HG03520 (cell line): Measurements from ENCODE around the gene CDHR5.

ENCODE experiments used
- ATAC-seq: cut with Tn5 transposase; IDR thresholded peaks from one replicate; pipeline ENCODE4 v1.9.1; 2021; ENCODE audit warnings: mild to moderate bottlenecking, moderate library complexity; ENCODE audit not compliant: unreplicated experiment

The CDHR5 gene

DNA sequence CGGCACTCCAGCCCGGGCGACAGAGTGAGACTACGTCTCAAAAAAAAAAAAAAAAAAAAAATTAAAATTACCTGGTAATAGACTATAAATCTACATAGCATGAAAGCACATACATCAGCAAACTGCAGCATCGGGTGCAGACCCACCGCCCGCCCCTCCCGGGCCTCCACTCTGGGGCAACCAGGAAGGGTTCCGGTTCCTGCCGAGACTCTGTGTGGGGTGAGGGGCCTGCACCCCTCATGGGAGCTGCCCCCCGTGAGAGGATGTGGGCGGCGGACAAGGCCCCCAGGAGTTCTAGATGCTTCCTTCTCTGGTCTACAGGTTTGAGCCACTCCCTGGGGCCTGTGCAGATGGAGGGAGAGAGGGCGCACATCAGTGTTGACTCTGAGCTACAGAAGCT is 21.5 kb upstream of the CDHR5 start:
- ATAC-seq, result no peak

DNA sequence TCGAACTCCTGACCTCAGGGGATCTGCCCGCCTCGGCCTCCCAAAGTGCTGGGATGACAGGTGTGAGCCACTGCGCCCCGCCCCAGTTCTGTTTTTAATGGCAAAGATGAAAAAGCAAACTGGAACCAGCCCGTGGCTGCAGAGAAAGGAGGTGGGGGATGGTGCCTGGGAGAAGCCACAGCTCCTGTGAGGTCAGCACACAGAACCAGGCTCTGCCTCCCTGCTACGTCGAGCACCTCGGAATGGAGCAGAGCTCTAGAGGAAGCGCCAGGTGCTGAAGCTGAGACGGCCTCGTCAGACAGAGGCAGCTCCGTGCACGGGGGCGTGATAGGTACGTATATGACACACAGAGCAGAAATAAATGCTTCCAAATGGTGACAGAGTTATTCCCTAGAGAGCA is 20.8 kb upstream of the CDHR5 start:
- no peak for ATAC-seq

DNA sequence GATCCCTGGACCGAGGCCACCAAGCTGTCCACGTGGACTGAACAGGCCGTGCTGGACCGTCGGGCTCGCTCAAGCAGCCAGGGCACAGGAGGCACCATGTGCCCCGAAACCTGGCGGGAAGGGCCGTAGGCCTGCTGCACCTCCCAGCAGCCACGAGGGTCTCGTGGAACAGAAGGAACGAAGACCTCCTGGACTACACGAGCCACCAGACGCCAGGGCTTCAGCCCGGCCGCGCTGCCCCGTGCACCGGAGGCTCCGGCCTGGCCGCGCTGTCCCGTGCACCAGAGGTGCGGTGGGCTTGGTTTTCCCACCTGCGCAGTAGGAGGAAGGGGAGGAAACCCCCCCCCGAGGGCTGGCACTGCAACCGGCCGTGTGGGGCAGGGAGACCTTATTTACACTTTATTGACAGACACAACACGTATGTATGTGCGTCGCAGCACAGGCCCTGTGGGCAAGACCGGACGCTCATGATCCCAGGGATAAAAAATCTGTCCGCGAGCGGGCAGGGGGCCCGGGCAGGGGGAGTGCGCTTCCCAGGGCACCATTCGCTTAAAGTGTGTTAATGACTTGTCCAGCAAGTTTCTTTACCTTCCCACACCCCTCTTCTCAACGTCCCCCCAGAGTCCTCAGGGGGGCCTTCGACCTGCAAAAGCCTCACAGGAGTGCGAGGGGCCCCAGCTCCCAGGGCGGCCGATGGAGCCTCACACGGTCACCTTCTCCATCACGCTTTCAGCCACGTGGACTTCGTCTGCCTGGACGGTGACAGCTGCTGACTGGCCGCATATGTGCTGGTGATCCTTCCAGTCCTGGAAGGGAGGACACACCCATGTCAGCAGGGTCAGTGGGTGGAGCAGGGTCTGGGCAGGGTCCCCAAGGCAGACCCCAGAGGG is 19.3 kb upstream of the CDHR5 start:
- ATAC-seq, result no peak

DNA sequence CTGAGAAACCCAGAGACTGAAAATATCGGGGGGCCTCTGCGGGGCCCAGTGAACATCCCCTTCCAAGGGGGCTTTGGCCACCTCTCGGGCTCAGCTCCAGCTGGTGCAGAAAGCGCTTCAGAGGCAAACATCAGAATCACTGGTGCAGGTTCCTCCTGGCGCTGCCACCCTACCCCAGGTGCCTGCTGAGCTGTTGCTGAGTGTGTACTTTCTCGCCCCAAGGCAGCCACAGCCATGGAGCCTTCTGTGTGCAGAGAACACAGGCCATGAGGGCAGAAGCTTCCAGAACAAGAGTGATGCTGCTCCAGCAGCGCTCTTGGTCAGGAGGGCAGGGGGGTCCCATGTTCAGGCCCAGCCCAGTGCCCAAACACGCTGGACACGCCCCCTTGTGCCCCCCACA is 18.6 kb upstream of the CDHR5 start:
- ATAC-seq, result no peak

DNA sequence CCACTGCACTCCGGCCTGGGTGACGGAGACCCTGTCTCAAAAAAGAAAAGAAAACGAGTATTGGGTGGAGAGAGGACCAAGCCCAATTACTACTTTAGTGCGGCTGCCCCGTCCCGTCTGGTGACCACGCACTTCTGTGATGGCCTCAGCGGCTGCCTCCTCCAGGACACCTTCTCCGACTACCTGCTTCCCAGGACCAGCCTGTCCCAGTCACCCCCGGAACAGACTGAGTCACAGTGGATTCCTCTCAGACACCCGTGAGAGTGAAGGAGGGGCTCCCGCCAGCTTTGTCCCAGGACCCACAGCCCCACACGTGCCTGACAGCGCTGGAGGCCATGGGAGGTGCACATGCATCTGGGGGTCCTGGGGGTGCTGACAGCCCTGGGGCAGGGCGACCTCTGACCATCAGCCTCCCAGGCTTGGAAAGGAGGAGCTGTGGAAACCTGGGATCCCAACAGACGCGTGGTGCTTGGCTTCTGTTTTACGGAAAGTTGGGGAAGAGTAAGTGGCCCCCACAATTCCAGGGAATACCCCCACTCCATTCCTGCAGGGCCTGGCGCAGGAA is 17.1 kb upstream of the CDHR5 start:
- ATAC-seq, result no peak

DNA sequence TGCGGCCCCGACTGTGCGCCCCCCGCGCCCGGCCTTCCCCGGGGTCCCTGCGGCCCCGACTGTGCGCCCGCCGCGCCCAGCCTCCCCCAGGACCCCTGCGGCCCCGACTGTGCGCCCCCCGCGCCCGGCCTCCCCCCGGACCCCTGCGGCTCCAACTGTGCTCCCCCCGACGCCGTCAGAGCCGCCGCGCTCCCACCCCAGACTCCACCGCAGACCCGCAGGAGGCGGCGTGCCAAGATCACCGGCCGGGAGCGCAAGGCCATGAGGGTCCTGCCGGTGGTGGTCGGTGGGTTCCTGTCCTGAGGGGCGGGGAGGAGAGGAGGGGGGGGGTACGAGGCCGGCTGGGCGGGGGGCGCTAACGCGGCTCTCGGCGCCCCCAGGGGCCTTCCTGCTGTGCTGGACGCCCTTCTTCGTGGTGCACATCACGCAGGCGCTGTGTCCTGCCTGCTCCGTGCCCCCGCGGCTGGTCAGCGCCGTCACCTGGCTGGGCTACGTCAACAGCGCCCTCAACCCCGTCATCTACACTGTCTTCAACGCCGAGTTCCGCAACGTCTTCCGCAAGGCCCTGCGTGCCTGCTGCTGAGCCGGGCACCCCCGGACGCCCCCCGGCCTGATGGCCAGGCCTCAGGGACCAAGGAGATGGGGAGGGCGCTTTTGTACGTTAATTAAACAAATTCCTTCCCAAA is 15.4 kb upstream of the CDHR5 start:
- no peak for ATAC-seq

DNA sequence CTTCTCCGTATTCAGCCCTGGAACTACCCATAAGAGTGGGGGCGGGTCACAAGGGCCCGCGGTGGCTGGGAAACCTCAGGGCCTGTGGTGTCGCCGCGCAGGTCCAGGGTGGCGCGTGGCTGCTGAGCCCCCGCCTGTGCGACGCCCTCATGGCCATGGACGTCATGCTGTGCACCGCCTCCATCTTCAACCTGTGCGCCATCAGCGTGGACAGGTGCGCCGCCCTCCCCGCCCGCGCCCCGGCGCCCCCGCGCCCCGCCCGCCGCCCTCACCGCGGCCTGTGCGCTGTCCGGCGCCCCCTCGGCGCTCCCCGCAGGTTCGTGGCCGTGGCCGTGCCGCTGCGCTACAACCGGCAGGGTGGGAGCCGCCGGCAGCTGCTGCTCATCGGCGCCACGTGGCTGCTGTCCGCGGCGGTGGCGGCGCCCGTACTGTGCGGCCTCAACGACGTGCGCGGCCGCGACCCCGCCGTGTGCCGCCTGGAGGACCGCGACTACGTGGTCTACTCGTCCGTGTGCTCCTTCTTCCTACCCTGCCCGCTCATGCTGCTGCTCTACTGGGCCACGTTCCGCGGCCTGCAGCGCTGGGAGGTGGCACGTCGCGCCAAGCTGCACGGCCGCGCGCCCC is 14.7 kb upstream of the CDHR5 start:
- ATAC-seq, result no peak

DNA sequence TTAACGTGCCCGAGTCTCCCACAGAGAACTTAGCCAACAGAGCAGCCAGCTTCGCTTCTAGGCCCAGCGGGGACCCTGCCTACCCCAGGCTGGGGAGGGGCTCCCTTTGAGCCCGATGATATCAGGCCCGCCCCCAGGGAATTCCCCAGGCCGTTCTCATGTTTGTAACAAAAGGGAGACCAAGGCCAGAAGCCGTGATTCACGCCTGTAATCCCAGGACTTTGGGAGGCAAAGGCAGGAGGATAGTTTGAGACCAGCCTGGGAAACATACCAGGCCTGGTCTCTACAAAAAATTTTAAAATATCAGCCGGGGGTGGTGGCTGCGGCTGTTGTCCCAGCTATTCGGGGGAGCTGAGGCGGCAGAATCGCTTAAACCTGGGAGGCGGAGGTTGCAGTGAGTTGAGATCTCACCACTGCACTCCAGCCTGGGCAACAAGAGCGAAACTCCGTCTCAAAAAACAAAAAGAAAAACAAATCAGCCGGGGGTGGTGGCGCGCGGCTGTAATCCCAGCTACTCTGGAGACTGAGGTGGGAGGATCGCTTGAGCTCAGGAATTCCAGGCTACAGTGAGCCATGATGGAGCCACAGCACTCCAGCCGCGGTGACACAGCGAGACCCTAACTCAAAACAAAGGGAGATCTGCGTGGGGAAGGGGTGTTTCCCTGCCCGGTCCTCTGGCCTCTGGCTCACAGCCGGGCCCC is 14.0 kb upstream of the CDHR5 start:
- no peak for ATAC-seq

DNA sequence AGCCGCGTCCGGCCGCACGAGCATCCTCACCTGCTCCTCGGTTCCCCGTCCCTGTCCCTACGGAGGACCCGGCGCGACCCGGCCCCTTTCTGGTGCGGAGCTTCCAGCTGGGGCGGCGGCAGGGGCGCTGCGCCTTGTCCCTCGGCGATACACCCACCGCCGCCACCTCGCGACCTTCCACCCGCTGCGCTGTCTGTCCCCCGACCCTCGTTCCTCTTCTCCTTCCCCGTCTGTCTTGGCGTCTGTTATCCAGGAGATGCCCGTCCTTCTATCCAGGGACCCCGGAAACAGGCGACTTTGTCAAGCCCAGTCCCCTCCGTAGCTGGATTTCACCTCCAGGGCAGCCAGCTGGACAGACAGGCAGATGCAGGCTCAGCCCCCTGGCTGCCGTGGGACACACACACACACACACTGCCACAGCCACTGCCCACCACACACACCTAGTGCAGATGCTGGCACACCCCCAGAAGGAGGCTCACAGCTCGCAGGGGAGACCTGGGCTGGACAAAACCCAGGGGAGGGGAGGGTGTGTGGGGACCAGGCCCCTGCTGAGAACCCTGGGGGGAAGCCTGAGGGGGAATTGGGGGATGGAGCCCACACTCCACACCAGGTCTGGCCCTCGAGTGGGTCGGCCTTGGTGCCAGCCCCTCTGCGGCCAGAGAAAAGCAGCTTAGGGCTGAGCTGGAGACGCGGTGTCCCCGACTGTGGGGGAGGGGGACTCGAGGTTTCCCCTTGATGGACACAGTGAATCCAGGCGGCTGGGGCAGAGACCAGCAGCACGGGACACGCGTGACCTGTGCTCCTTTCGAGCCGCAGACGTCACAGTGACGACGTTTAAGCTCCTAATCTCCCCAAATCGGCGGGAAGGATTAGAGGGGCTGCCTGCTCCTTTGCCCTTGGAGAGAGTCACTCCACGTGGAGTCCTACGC is 13.1 kb upstream of the CDHR5 start:
- no peak for ATAC-seq

DNA sequence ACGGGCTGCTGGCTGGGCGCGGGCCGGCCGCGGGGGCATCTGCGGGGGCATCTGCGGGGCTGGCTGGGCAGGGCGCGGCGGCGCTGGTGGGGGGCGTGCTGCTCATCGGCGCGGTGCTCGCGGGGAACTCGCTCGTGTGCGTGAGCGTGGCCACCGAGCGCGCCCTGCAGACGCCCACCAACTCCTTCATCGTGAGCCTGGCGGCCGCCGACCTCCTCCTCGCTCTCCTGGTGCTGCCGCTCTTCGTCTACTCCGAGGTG is 12.5 kb upstream of the CDHR5 start:
- no peak for ATAC-seq

DNA sequence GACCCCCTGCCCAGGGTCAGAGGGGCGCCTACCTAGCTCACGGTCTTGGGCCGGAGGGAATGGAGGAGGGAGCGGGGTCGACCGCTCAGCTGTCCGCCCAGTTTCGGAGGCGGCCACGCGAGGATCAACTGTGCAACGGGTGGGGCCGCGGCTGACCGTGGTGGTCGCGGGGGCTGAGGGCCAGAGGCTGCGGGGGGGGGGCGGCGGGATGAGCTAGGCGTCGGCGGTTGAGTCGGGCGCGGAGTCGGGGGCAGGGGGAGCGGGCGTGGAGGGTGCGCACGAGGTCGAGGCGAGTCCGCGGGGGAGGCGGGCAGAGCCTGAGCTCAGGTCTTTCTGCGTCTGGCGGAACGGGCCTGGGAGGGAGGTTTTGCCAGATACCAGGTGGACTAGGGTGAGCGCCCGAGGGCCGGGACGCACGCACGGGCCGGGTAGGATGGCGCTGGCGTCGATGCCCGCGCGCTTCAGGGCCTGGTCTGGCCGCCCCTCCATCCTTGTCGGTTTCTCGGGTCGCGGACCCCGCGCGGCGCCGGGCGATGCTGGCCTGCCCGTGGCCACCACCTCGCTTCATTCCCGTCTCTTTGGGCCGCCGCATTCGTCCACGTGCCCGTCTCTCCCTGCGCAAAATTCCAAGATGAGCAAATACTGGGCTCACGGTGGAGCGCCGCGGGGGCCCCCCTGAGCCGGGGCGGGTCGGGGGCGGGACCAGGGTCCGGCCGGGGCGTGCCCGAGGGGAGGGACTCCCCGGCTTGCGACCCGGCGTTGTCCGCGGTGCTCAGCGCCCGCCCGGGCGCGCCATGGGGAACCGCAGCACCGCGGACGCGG is 12.0 kb upstream of the CDHR5 start, which contains the start of gene DRD4:
TSS of gene DRD4 (plus strand) at position 759 of the 822 bp plus-strand sequence. CDS start at position 795, 36 bp downstream.
- ATAC-seq, result no peak

DNA sequence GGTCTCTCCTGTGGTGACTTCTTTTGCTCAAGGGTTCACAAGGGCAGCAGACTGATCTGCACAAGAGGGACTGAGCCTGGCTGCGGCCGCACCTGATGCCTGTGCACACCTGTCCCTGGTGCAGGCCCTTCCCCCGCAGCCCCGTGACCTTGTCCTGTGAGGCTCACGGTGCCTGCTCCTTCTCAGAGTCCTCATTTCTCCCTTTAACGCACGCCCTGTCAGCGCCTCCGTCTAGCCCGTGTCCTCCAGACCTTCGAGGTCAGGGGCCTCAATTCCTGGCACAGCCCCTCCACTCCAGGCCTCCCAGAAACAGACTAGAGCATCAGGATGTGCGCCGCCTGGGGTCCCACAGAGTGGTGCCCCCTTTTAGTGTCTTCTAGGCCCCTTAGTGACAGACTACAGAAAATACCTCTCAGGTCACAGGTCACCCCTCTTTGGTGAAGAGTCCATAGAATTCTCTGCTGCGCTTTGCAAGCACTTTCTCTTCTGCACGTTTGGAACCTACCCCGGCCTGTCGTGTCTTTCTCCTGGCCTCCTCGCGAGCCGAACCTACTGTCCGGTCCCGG is 11.3 kb upstream of the CDHR5 start:
- no peak for ATAC-seq

DNA sequence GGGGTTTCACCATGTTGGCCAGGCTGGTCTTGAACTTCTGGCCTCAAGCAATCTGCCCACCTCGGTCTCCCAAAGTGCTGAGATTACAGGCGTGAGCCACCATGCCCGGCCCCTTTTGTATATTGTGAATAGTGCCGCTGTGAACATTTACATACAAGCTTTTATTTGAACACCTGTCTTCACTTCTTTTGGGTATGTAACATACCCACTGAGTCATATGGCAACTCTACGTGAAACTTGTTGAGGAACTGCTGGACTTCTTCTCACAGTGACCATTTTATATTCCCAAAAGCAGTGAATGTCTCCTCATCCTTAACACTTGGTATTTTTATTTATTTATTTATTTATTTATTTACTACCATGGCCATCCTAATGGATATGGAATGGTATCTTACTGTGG is 6.1 kb upstream of the CDHR5 start:
- ATAC-seq, result no peak

DNA sequence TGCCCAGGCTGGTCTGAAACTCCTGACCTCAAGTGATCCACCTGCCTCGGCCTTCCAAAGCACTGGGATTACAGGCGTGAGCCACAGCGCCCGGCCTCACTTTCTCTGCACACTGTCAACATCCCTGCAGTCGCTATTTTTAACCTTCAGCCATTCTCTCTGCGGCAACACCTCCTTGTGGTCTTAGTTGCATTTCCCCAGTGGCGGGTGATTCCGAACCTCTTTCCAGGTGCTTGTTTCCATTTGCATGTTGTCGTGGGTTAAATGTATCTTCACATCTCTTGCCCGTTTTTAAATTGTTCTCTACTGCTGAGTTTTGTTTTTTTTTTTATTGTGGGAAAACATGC is 4.5 kb upstream of the CDHR5 start:
- ATAC-seq, result no peak

DNA sequence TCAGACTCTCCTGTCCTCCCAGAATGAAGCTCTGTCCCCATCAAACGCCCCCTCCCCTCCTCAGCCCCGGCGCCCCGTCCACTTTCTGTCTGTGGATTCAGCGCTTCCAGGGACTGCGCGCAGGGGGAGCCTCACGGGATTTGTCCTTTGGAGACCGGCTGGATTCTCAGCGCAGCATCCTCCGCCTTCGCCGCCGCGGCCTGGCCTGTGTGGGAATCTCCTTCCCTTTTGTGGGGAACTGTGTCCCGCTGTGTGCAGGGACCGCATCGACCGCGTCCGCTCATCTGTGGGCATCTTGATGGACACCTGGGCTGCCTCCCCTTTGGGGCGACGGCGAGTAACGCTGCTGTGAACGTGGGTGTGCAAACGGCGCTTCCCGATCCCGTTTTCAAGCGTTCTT is 3.3 kb upstream of the CDHR5 start:
- no peak for ATAC-seq

DNA sequence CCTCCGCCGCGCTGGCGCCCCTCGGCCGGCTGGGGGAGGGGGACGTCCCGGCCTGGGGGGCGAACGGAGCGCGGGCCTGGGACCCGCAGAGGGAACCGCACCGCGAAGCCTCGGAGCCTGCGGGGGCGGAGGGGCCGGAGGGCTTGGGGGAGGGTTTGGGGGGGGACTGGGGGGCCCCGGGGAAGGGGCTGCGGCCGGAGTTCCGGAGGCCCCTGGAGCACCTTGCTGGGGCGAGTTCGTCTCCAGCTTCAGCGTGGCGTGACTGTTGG is 2.5 kb upstream of the CDHR5 start:
- no peak for ATAC-seq

DNA sequence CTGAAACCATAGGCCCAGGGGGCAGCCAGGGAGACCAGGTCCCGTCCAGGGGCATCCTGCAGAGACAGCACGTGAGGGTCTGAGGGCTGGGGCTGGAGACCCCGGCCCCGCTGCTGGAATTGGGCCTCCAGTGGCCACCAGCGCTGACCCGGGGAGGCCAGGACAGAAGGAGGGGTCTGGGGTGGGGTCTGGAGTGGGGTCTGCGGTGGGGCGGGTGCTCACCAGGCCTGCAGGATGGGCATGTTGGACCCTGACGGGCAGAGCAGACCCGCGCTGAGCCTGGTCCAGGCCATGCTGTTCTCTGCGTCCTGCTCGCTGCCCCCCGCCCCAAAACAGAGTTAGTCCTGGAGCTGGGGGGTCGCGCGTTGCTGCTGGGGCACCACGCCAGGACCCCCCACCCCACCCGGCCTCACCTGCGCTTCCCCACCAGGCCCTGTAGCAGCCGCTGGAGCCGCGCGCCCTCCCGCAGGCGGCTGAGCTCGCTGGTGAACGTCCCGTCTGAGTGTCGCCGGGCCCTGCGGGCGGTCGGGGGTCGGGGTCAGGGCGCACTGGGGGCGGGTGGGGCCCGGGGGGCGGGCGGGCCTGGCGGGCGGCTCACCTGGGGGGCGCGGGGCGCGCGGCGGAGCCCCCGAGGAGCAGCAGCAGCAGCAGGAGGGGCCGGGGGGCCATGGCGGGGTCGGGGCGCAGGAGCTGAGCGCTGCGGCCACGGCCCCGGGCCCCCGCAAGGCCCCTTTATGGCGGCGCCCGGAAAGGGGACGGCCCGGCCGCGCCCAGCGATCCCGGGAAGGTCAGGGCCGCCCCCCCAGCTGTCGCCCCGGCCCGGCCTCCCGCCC is 1.9 kb upstream of the CDHR5 start, which contains the start of gene SCT:
TSS of gene SCT (minus strand) at position 707 of the 833 bp plus-strand sequence. CDS start at position 669, 38 bp downstream.
- ATAC-seq, result no peak

DNA sequence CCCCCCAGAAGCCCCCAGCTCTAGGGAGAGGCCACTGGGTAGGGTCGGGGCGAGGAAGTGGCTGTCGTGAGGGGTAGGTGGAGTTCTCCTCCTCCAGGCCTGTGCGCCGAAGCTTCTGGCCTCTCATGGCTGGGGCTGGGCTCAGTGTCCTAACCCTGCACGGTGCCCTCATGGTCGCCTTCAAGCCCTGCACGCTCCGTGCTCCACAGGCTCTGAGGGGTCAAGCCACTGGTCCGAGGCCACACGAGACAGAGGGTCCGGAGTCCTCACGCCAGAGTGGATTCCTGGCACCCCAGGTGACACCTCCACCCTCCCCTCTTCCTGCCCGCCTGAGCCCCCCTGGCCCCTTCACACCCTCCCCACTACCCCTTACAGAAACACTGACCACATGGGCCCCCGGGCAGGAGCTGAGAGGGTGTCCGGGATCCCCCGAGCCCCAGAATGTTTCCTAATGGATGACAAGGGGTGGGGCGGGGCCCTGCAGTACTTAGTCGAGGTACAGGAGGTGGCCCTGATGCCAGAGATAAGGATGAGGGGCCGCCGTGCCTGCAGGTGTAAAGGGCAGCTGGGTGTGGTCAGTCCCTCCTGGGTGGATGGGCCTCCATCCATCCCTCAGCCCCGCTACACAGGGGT is 997 bp upstream of the CDHR5 start:
- no peak for ATAC-seq
